Prostate gland (tissue), 2 donors: ENCODE data around the gene CCDC70.

Experiments
- POLR2A ChIP-seq: fragments of 450-650 bp; IDR thresholded peaks from one replicate; pipeline ENCODE4 v1.6.1; 2016; ENCODE audit warnings: antibody characterized with exemption, mild to moderate bottlenecking
- TF ChIP-seq, protein P1 (sequence below), 4 experiments: fragments of 200-600 bp in 2 of 4; fragments of 450-650 bp in 2 of 4; sonication (generic) in 2 of 4; IDR thresholded peaks; 1 replicate in 3 of 4; 2 replicates in 1 of 4; pipeline ENCODE4 v1.5.1; 2016 to 2019; ENCODE audit warnings: antibody characterized with exemption in 4 of 4, mild to moderate bottlenecking in 2 of 4, moderate library complexity in 2 of 4

DNA sequence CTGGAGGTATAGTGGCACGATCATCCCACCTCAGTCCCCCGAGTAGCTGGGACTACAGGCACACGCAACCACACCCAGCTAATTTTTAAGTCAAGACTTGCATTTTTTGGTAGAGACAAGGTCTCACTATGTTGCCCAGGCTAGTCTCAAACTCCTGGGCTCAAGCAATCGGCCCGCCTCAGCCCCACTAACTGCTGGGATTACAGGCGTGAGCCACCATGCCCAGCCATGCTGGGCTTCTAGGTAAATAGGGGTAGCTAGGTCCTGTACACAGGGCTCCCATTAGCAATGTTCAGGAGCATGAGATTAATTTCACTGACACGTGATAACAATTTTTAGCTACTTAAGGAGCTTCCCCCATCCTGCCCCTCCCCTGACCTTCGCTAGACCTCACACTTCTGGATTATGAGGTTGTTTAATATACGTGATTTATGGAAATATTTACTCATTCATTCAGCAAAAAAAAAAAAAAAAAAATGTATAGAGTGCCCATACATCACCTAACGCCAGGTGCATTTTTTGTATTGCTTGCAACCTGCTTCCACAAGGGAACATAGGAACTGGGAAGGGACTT is 36.0 kb upstream of the CCDC70 start:
- TF ChIP-seq, protein P1, sequence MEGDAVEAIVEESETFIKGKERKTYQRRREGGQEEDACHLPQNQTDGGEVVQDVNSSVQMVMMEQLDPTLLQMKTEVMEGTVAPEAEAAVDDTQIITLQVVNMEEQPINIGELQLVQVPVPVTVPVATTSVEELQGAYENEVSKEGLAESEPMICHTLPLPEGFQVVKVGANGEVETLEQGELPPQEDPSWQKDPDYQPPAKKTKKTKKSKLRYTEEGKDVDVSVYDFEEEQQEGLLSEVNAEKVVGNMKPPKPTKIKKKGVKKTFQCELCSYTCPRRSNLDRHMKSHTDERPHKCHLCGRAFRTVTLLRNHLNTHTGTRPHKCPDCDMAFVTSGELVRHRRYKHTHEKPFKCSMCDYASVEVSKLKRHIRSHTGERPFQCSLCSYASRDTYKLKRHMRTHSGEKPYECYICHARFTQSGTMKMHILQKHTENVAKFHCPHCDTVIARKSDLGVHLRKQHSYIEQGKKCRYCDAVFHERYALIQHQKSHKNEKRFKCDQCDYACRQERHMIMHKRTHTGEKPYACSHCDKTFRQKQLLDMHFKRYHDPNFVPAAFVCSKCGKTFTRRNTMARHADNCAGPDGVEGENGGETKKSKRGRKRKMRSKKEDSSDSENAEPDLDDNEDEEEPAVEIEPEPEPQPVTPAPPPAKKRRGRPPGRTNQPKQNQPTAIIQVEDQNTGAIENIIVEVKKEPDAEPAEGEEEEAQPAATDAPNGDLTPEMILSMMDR (IDR thresholded peaks at IDR 0.05), result no peak
- TF ChIP-seq POLR2A, result no peak
